Epidermal melanocyte (primary cell): ENCODE data around the gene CDH13.
"Not testable (repeated sequence)": the region's sequence is repeated elsewhere in the genome, so short reads cannot be mapped to it uniquely, and the experiment has no call there.

Source experiments
- DNase-seq: peaks from one replicate; pipeline ENCODE4 v3.0.0; 2011; ENCODE audit warnings: low spot score; ENCODE audit not compliant: insufficient read length

CDH13 gene

DNA sequence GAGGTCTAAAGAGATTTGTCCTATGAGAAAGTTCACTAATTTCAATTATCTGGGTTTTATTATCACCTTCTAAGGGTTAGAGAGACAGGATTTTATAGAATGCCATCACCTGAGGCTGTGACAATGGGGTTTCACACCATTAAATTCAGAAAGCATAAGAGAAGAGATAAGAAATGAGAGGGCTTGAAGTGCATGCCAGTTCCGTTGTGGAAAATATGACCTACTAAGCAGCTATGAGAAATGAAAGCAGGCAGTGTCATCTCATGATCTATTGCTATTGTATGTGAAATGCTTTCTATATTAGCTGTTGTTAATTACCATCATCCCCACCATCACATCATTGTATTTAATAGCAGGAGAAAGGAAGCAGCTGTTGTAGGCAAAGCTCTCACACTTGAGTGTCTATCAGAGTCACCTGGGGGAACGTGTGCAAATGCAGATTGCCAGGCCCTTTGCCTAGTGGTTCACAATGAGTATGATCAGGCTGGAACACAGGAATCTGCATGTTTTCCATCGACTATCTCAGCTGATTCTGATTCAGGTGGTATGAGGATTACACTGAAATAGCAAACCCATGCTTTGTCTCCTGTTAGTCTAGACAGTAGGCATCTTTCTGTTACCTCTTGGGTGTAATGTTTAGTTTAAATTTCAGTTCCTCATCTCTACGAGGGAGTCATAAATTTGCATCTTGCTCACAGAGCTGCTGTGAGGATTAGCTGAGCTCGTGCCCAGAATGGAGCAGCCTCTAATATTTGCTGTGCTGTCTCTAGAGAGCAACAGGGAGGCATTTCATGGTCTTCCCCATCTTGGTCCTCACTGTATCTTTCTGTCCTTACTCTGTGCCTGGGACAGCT, 256.4 kb downstream of the CDH13 start:
- no peak for DNase-seq

DNA sequence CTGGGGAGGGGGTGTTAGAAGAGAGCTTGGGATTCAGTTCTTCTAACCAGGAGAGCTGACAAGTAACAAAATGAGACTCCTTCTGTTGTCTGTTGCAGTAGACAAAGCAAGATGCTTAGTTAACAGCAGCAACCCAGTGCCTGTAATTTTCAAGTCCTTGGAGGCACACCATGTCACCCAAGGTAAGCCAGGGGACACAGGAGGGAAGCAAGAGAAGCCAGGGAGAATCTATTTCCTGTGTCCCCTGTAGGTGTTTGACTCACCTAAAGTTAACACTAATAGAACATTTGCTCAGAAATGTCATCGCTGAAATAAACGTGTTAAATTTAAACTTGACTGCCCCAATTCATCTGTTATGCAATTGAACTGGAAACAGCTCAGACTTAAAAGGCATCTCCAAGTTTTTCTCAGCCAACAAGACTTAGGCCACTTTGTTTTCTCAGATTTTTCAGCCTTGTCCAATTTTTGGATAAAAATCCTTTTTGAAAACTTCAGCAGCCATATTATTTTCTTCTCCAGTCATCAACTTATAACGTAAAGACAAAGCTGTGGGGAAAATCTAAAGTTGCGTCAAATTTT, 257.6 kb downstream of the CDH13 start:
- DNase-seq, result no peak

DNA sequence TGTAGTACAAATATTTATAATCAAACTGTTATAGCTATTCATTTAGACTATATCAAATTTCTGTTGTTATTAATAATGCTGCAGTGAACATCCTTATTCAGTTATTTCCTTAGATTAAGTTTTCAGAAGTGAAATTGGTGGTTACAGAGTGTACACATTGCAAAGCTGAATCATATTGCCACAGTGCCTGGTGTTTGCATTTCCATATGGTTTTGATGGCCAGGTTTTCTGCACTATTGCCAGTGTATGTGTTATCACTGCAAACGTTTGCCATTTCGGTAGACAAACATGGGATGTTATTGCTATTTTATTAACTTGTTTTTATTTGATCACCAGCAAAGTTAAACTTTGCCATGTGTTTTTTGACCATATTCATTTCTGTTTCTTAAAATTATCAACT, 259.4 kb downstream of the CDH13 start:
- DNase-seq, result no peak

DNA sequence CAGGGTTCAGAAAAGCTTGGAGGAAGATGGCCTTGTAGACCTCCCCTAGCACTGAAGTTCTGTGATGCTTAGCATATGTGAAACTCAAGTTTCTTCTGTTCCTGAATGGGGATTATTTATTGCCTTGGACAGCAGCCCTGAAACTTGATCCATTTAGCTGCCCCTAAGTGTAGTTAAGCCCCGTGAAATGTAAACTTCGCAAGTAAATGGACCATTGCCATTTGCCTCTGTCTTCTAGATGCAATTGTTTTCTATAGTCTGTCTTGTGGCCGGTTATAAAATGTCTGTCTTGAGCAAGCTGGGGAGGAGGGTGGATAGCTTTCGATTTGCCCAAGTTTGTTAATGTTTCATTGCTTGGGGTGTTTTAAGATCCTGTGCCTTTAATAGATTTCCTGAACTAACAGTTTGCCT, 261.8 kb downstream of the CDH13 start:
- DNase-seq, result peak; percentile 18

DNA sequence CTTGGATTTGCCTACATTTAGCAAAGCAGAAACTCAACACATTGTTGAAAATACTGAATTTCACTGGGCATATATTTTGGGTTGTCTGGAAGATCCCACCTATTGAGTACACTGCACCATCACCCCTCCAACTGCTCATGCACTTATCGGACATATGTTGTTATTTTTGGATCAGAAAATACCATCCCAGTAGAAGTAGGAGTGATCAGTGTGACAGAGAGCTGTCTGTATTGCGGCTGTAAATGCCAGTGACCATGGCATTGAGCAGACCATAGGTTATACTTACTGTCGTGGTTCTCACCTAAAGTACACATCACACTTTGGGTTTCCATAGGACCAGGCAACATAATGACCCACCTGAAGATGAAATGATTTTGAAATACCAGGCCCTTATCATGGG, 264.7 kb downstream of the CDH13 start:
- no peak for DNase-seq

DNA sequence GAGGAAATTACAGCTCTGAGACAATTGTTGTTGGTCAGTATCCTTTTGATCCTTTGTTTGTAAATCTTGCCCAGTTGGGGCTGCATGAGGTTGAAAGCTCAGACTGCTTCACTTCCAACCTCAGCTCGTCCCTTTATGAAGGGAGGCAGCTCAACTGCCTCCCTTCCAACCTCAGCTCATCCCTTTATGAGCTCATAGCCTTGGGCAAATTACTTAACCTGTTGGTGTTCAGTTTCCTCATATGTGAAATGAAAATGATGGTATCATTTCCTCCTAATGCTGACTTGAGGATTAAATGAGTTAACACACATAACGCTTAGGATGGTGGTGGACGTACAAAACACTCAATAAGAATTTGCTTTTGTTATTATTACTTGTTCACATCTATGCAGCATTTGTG, 265.1 kb downstream of the CDH13 start:
- DNase-seq, result no peak

DNA sequence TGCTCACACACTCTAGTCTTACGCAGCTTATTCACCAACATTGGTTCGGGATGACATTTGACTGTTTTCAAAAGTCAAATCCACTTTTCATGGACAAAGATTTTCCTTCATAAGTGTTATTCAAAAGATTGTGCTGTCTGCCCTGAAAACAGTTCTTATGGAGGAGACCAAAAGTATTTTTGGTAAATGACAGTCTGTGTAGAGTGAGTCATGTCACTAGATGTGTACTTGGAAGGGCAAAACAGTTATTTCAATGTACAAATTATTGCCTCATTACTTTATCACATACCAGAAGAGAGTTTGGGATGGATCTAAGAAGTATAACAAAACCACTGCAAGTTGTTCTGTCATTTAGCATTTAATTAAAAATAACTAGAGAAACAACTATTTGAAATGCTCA, 265.6 kb downstream of the CDH13 start:
- no peak for DNase-seq

DNA sequence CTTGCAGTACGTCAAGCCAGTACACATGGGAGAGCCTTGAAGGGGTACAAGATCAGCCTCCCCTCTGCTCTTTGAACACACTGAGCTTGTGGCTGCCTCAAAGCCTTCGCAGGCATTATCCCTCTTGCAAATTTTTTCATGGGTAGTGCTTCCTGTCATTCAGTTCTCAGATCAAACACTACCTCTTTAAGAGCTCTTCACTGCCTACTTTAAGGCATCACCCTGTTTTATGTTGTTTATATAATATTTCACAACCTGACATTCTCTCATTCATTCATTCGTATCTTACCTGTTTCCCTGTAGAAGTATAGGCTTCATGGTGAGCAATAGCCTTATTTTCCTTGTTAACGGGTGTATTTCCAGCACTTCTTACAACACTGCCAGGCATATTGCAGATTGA, 269.1 kb downstream of the CDH13 start:
- DNase-seq, result no peak

DNA sequence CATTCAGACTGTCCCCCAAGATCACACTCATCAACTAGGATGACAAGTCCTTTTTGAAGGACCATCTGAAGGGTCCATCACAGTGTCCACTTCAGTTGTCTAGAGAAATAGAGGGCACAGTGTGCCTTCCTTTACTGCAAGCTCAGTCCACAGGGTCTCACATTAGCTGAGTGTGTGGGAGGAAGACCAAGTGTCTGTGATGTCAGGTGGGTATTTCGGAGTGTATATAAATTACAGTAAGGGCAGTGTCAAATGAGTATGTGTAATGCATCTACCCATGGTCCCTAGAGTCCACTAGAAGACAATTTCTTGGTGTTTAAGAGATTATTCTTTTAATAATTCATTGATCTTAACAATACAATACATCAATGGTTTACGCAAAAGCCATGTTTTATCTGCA, 272.2 kb downstream of the CDH13 start:
- no peak for DNase-seq

DNA sequence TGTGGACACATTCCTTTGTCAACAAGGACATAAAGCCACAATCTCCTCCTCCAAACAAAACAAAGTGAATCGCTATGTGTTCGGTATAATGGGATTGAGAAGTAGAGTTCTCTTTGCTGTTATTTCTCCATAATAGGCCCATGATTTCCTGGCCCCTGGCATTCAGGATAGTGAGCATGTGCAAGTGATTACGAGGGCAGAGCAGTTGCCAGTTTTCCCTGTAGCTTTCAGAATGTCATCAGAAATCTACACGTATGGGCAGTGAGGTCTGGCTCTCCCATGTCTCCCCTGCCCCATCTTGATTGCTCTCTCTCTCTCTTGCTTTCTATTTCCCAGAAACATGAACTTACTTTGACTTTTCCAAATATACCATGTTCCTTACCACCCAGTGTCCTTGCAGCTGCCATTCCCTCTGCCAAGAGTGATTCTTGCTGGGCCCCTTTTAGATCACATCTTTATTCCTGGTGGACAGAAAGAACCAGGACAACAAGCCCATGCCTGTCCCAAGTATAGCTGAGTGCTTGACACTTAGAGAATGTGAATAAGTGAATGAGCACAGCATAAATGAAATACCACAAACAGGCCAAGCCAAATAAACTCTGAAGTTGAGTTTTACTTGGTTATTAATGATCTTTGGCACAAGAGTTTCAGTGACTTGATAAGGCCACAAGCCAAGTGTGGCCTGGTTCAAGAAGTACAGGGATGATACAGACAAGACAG, 273.1 kb downstream of the CDH13 start:
- DNase-seq, result no peak

DNA sequence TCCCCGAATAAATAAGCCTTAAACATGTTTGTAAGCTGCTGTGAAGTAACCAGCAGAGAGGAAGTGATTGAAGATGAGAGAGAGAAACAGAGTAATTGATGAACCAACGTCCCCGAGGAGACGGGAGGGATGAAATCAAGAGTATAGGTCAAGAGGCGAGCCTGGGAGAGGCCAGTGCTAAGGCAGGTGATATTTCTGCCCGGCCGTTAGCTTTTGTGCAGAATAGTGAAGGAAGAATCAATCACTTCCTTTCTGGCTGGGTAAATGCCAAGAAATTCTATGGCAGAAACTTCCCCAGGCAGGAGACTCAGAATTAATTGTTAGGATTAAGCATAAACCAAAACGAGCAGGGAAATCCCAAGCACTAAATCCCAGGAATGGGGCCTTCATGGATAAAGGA, 273.8 kb downstream of the CDH13 start:
- DNase-seq, result no peak

DNA sequence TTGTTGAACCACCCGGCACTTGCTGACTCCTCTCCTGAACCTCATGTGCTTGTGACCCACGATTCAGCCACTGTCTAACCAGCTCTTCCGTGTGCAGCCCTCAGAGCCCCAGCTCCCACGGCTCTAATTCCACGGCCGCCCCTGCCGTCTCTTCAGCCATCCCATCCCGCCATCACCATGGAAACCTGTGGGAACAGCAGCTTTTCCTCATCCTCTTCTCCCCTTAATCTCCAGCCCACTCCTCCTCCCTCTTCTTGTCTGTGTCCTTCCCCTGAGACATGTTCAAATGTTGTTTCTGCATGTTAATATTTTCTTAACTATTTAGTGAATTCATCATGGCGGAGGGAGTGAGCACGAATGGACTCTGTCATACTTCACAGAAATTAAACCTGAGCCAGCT, 285.2 kb downstream of the CDH13 start:
- DNase-seq, result no peak

DNA sequence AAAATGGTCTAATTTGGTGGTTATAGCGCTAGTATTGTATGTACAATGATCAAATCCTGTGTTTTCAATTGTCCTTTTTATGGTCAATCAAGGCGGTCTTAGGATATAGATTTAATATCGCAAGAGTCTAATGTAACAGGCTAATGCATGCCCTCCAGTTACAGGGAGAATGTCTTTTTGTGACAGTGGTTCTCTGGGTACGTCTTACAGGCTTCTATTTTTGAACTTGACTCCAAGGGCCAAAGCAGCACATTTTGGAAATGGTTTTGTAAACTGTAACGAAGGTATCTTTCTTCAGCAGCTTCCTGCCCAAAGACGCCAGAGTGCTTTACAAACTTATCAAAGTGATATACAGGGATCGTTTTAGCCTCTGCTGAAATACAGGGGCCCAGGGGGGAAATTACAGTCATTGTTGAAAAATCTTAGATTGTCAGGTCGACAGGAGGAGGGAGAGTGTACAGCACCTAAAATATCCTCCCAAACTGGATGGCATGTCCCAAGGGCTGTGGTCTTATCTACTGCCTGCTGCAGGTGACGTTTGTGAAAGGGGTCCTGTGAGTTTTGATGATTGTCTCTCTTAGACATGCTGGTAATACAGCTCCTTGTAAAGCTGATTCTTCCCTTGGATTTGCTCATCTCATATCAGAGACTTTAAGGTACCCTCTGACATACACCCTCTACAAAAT, 288.5 kb downstream of the CDH13 start:
- no peak for DNase-seq

DNA sequence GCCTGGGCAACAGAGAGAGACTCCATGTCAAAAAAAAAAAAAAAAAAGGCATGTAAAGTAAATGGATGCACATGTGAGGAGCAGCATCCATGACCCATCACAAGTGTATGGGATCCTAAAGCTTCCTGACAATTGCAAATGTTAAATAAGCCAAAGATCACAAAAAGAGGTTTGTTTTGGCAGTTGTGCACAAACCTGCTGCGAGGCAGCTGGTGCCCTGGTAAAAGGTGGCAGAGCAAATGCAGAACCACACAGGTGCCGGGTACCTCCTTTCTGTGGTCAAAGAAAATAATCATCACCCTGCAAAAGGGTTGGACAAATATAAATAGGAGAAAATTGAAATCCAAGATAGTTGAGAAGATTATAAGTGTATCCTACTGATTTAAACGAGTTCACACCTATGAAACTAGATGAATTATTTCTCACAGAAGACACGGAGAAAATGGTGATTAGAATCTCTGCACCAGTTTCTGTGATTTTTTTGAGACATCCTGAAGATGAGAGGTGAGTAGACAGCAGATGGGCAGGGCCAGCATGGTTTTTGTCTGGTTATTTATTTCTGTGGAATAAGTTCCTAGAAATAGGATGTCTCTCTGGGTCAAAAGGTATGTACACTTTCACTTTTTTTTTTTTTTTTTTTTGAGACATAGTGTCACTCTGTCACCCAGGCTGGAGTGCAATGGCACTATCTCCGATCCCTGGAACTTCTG, 291.3 kb downstream of the CDH13 start:
- DNase-seq, result no peak

DNA sequence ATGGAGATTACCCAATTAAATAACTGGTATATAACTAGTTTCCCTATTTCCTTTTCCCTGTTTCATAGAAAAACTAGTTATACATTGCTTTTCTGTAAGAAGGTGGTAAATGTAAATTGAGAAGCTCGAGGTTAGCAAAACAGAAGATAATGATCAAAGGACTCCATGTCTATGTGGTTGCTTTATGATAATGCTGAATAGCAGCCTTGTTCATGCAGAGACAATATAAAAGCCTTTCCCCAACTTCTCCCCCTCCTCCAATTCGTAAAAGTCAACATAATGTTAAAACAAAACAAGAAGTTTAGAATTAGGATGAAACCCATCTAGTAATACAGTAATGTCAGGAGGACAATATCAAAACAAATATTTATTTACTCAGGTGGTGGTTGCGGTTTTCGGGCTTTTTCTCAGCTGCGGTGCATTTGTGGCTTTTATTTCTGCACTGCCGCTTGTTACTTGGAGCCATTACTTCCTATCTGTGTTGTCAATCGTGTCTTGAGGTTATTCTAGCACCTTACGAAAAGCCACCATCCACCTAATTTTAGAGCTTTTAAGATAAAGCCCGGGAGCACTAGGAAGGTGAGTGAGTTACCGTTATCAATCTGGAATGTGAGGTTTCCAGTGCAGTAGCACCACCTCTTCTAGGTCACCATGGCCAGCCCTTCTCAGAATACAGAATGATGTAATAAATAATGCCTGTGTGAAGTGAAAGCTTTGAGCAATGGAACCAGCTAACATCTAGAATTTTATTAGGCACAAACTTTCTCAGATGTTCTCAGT, 297.5 kb downstream of the CDH13 start:
- no peak for DNase-seq

DNA sequence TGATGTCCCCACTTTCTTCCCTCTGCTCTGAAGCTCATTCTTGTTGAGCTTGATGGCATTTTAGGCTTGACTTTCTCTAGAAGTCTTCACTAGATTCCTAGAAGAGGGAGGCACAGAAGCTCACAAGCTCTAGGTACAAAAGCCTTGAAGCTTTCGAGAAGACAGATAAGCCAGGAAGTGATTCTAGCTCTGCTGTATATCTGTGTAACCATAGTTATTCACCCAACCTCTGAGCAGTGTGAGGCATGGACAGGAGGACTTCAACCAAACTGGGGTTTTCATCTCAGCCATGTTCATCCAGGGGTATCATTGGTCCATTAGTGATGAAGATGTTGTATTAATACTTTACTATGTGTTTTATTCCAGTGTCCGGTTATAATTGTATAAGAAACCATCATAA, 299.7 kb downstream of the CDH13 start:
- no peak for DNase-seq

DNA sequence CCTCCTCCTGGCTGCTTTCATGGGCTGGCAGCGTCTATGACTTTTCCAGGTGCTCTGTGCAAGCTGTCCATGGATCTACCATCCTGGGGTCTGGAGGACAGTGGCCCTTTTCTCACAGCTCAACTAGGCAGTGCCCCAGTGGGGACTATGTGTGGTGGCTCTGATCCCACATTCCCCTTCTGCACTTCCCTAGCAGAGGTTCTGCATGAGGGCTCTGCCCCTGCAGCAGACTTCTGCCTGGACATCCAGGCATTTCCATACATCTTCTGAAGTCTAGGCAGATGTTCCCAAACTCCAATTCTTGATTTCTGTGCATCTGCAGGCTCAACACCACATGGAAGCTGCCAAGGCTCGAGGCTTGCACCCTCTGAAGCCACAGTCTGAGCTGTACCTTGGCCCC, 307.2 kb downstream of the CDH13 start:
- not testable (repeated sequence) for DNase-seq

DNA sequence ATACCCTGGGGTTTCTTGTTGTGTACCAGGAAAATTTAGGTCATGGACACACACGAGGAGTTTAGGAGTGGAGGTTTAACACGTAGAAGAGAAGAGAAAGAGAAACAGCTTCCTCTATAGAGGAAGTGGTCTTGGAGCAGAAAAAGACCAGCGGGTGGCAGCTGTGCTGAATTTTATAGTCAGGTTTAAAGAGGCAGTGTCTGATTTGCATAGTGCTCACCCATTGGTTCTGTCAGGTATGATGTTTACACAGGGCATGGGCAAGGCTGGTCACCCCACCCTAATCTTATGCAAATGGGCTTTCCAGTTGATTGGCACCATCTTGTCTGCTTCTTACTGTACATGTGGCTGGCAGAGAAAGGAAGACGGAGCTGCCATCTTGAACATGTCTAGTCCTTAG, 309.0 kb downstream of the CDH13 start:
- no peak for DNase-seq

DNA sequence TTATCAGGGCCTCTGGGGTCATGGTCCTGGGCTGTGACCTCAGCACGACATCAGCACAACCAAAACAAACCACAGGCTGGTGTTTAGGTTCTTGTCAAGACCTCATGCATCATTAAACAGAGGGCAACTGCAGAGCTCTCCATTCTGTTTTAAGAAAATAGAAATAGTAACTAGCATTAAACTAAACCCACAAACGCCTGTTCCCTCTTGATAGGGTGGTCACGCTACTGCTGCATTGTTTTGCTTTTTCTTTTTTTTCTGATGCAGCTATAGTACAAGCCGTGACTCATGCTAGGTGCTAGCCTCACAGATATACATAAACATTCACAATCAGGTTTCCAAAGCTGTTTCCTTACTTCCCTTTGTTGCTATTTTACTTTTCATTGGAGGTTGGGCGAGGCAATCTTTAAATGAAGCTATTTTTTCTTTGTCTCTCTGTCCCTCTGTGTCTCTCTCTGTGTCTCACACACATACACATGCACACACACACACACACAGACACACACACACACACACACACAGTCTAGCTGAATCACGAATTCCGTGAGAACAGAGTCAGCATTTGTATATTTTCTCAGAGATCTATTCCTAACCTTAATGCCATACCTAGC, 310.3 kb downstream of the CDH13 start:
- no peak for DNase-seq

DNA sequence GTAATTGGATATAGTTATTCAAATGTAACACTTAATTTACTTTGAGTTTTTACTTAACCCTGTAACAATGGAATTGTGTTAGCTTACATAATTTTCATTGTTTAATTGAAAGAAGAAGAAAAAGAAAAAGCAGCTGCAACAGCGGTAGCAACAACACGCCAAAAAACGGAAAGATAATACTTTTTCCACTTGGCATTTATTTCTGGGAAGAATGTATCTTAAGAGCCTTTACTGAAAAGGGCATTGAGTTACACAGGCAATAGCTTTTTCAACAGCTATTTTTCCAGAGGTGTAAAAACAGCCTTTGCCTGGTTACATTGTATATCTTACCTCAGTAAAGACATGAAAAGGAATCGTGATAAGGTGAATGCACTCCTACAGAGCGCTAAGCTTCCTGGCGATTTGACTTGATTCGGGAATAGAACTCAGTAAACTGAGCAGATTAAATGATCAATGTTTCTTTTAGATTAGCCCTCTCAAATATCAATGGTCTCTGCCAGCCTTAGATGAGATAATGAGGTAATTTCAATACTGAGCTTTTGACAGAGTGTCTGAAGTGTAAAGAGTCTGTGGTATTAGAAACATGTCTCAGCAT, 311.3 kb downstream of the CDH13 start:
- DNase-seq, result no peak
